GM10266 (cell line): ENCODE data around the gene RAB21.

ENCODE experiments used
- DNase-seq: peaks from one replicate; pipeline ENCODE4 v3.0.0; 2012; ENCODE audit errors: extremely low spot score
- CTCF ChIP-seq: IDR thresholded peaks from 2 replicates; pipeline ENCODE4 v1.5.1; 2012; ENCODE audit warnings: mild to moderate bottlenecking, low read depth; ENCODE audit not compliant: control insufficient read depth, insufficient read depth; ENCODE audit errors: missing control alignments

The RAB21 gene

DNA sequence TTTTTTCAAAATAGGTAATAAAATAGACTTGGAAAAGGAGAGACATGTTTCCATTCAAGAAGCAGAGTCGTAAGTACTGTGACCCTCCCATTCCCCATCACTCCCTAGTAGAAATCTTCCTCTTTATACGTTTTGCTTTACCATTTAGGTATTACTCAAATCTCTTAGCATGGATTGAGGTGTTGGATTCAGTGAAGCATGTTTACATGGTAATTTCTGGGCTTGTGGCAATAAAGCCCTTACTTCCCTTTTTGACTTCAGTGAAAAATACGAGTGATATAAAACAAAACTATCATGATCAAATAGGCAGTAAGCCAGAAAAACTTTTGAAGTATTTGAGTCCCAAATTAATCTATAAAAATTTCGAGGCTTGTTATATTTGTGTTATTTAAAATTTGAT, 27.4 kb downstream of the RAB21 start:
- peak; percentile 10 for DNase-seq
- TF ChIP-seq CTCF = no peak

DNA sequence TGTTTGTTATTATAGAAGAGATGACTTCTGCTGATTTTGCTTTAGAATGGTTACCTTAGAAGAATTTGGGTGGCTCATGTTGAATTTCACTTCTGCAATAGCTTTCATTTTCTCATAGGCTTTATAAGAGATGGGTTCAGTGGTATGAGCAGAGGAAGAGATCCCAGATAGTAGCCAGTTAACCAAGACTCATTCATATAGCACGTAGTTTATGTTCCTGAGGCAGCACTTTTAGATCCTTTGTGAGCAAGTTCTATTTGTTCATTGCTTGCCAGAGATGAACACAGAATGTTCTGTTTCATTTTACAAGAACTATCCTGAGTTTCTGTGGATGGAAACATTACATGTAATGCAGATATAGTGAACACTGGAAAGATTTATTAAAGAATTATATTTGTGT, 32.2 kb downstream of the RAB21 start:
- no peak for DNase-seq
- TF ChIP-seq CTCF = no peak

- no peak for TF ChIP-seq CTCF
- no peak for DNase-seq
Measured at GRCh38 chr12:71787580-71787979, 32.9 kb downstream of the RAB21 start.

- DNase-seq = no peak
- no peak for TF ChIP-seq CTCF
Measured at GRCh38 chr12:71790331-71790730, 35.7 kb downstream of the RAB21 start.

DNA sequence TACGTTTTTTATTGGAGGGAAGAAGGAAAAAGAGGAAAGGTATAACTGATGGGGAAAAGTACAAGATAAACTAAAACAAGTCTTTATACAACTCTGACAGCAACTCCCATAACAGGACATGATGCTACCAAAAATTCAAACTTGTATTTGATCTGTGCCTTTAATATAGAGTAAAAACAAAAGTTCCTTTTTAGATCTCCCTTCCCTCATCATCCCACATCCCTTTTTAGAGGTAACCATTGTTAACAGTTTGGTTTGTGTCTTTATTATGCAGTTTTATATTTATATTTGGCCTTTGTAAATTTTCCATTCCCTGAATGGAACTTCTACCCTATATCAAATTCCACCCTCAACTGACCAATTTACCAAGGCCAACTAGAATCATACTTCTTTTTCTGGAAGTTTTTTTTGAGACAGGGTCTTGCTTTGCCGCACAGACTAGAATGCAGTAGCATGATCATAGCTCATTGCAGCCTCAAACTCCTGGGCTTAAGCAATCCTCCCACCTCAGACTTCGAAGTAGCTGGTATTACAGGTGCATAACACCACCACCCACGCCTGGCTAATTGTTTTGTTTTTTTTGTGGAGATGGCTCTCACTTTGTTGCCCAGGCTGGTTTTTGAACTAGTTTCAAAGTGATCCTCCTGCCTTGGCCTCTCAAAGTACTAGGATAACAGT, 36.9 kb downstream of the RAB21 start:
- TF ChIP-seq CTCF = no peak
- no peak for DNase-seq

DNA sequence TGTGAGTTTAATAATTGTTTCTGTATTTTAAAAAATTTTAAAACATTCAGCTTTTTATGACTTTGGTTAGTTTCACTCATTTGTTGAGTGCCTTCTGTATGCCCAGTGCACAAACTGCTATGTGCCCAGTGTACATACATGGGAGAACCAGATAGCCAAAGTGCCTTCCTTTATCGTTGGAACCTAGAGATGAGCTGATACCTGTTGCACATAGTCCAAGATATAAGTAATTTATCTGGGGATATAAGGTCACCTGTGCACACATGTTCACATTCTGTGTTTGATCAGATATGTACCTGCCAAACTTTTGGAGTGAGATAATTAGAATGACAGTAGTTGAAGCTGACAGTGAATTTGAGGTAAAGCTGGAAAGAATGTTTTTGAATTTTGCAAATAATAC, 37.9 kb downstream of the RAB21 start:
- TF ChIP-seq CTCF = no peak
- no peak for DNase-seq

- DNase-seq = no peak
- TF ChIP-seq CTCF = no peak
Measured at GRCh38 chr12:71795901-71796300, 41.2 kb downstream of the RAB21 start.
